Prostate gland (tissue), 2 donors: ENCODE data around the gene IL20RB.

Experiments
- POLR2A ChIP-seq: fragments of 450-650 bp; IDR thresholded peaks from one replicate; pipeline ENCODE4 v1.6.1; 2016; ENCODE audit warnings: antibody characterized with exemption, mild to moderate bottlenecking
- POLR2AphosphoS5 ChIP-seq: sonication (generic); formaldehyde crosslinking; IDR thresholded peaks from one replicate; pipeline ENCODE4 v1.6.1; 2017; ENCODE audit warnings: antibody characterized with exemption
- TF ChIP-seq, protein P1 (sequence below), 4 experiments: fragments of 200-600 bp in 2 of 4; fragments of 450-650 bp in 2 of 4; sonication (generic) in 2 of 4; IDR thresholded peaks; 1 replicate in 3 of 4; 2 replicates in 1 of 4; pipeline ENCODE4 v1.5.1; 2016 to 2019; ENCODE audit warnings: antibody characterized with exemption in 4 of 4, mild to moderate bottlenecking in 2 of 4, moderate library complexity in 2 of 4

DNA sequence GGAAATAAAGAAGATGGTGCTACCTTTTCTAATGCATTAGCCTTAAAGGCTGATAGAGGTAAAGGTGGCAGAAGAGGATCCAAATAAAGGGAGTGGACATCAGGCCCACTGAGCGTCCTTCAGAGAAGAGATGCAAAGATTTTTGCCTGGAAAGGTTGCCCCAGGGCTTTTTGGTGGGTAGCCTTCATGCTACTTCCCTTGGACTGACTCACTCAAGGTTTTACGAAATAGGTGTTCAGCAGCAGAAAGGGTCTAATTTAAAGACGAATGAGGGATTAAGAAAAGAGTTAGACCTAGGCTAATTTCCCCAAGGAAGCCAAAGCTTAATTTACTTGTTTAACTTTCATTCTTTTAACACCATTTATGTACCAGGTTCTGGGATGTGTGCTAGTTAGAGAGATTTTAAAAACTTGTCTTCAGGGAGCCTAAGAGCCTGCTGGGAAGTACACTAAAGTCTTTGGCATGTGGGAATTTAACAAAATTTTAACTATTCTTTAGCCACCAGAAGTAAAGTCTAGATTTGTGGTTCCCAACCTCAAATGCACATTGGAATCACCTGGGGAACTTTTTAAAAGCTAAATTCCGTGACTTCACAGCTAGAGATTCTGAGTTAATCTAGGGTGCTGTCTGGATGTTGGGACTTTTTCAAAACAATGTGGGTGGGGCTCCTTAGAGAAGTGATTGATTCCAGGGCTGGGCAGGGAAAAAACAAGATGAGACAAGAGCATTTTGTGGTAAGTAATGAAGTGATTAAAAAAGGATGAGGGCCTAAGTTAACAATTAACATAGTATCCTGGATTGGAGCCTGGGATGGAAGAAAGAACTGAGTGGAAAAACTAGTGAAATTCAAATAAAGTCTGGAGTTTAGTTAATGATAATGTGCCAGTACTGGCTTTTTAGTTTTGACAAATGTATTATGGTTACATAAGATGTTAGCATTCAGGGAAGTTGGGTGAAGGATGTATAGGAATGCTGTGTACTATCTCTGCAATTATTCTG lies 3.4 kb downstream of the IL20RB start:
- TF ChIP-seq, protein P1, sequence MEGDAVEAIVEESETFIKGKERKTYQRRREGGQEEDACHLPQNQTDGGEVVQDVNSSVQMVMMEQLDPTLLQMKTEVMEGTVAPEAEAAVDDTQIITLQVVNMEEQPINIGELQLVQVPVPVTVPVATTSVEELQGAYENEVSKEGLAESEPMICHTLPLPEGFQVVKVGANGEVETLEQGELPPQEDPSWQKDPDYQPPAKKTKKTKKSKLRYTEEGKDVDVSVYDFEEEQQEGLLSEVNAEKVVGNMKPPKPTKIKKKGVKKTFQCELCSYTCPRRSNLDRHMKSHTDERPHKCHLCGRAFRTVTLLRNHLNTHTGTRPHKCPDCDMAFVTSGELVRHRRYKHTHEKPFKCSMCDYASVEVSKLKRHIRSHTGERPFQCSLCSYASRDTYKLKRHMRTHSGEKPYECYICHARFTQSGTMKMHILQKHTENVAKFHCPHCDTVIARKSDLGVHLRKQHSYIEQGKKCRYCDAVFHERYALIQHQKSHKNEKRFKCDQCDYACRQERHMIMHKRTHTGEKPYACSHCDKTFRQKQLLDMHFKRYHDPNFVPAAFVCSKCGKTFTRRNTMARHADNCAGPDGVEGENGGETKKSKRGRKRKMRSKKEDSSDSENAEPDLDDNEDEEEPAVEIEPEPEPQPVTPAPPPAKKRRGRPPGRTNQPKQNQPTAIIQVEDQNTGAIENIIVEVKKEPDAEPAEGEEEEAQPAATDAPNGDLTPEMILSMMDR (IDR thresholded peaks at IDR 0.05): no peak
- TF ChIP-seq POLR2A (no peak), POLR2AphosphoS5 (no peak)
